ENCODE data around the gene FAM53A.

FAM53A gene

DNA sequence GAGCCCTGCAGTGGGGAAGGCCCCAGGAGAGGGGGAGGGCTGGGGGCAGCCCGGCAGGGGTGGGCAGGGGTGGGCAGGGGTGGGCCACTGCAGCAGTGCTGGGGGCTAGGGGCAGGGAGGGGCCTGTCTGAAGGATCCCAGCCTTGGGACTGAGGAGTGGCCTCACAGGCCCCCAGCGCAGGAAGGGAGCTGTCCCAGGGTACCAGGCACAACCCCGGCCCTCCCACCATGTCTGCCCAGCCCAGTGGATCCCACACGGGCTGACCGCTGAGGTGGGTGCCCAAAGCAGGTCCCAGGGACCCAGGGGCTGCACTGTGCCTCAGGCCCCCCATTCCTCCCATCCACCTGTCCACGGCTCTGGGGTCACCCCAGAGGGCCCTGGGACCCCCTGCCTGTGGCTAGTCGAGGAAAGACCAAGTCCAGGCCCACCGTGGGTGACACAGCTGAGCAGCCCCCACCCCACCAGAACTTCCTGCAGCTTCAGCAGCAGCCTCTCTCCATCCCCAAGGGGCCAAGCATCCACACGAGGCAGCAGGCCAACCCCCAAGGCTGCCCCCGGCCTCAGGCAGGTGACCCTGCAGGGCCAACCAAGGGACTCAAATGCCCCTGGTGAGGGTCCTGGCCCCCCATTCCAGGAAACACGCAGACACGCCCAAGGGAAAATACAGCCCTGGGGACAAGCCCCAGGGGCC, 46.4 kb downstream of the FAM53A start:
- DNase-seq, result no peak

DNA sequence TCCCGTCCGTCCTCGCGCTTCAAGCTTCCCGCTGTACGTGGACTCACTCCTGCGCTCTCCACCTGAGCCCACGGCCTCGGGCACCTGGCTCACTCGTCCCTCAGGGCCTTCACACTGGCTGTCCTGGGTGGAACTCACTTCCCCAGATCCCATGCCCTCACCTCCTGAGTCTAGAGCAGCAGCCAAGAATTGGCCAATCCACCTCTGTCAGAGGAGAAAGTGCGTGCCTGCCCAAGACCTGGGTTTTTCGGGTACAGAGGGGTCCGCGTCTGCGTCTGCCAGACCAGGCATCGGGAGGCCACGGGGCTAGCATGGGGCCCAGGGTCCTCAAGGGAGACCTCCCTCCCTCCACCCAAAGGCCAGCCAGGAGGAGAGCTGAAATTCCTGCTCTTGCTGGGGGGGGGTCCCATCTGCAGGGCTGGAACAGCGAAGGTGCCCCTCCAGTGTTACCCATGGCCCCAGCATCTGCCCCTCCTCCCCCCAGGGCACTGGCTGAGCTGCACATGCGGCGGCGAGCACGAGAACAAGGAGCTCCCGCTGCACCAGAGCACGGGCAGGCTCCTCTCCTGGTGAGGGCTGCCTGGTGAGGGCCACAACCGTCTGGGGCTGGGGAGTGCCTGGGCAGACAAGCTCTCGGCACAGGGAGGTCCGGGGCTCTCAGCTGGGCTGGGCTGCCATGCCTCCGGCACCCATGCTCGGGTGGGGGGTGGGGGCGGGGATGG, 47.5 kb downstream of the FAM53A start:
- no peak for DNase-seq

DNA sequence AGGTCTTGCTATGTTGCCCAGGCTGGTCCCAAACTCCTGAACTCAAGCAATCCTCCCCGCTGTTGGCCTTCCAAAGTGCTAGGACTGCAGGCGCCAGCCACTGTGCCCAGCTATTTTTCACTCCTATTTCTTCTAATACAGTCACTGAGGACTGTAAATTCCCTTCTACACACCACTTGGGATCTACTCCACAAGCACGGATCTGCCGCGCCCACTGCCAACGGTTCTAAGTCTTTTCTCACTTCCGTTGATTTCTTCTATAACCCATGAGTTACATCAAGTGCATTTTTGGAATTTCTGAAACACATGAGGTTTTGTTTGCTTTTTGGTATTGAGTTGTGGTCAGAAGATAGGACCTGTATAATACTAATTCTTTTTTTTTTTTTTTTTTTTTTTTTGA, 48.6 kb downstream of the FAM53A start:
- DNase-seq, result no peak

DNA sequence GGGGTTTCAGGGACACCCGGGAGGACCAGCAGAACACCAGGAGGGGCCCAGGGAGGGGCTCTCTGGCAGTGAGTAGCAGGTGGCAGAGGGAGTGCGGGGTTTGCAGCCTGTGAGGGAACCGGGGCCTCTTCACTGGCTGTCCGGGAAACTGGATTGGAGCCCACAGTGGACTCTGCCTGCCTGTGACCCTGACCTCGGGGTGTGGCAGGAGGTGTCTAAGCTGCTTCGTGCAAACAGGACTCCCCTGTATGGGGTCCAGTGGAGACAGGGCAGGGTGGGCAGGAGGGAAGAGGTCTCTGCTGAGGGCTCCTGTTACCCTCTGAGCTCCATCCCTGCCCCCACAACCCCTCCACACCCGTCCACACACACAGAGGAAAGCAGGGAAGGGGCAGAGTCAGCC, 50.1 kb downstream of the FAM53A start:
- DNase-seq, result no peak

DNA sequence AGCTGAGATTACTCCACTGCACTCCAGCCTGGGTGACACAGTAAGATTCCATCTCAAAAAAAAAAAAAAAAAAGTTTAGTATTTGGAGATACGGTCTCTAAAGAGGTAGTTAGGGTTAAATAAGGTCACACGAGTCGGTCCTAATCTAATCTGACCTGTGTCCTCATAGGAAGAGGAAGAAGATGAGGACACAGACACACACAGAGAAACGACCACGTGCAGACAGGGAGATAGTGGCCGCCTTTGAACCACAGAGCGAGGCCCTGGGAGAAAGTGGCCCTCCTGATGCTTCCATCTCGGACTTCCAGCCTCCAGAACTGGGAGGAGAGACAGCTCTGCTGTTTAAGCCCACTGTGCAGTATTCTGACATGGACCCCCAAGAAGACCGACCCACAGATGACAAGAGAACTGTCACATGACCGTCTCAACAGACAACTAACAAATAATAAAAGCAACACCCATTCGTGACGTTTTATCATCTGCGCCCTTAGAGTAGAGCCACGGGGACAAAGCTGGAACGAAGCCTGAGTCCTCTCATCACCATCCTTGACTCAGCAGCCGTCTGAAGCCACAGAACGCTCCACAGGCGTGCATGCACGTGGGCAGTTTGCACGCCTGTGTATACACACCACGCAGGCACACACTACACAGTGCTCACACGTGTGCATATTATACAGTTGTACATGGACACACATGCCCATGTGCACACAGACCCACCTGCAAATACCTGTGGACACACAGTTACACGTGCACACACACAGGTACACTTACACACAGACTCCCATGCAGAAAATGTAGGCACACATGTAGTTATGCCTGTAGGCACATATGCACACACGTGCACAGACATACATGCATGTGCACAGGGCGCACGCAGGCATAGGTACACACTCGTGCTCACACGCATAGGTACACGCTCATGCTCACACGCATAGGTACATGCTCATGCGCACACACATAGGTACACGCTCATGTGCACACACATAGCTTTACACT, 51.7 kb downstream of the FAM53A start:
- no peak for DNase-seq

DNA sequence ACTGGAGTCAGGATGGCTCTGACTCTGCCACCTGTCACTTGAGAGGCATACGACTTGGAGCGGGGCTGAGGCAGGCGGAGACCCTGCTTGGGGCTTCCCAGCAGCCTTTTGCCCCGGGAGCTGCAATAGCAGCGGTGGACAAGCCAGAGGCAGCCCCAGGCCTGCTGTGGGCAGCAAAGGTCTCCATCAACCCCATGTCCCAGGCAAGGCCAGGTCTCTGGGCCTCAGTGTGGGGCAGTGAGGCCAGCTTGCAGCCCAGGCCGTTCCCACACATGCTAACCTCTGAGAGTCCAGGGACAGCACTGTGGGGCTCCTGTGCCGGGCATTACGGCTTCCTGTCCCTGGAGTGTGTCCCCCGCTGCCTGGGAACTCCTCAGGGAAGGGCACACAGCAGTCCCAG, 53.0 kb downstream of the FAM53A start:
- no peak for DNase-seq

DNA sequence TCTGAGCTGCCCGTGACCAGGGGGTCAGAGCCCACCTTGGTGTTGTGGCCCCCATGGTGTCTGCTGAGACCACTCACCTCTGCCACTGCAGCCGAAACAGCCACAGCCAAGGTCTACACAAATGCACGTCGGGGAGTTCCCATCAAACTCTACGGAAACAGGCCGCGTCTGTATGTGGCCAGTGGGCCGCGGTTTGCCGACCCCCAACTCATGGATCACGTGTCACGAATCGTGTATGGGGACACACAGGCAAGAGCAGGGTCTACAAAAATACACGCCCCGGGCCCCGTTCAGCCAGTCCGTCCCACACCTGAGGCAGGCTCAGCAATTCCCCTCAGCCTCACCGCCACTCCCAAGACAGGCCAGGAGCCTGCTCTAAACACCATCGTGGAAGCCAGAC, 53.8 kb downstream of the FAM53A start:
- DNase-seq, result no peak

DNA sequence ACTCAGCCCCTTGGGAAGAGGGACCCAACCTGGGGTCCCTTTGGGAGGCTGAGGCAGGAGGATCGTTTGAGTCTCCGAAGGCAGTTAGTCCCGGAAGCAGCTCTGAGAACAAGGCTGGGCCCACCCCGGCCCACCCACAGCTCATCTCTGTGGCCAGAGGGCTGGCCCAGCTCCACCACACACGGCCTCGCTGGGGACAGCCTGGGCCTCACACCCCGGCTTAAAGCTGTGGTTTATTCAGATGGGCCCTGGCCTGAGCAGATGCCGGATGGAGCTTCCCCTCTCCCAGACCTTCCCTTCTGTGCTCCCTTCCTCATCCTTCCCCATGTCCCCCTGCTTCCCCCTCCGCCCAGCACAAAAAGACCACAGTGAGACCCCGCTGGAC, 54.4 kb downstream of the FAM53A start:
- DNase-seq, result no peak

DNA sequence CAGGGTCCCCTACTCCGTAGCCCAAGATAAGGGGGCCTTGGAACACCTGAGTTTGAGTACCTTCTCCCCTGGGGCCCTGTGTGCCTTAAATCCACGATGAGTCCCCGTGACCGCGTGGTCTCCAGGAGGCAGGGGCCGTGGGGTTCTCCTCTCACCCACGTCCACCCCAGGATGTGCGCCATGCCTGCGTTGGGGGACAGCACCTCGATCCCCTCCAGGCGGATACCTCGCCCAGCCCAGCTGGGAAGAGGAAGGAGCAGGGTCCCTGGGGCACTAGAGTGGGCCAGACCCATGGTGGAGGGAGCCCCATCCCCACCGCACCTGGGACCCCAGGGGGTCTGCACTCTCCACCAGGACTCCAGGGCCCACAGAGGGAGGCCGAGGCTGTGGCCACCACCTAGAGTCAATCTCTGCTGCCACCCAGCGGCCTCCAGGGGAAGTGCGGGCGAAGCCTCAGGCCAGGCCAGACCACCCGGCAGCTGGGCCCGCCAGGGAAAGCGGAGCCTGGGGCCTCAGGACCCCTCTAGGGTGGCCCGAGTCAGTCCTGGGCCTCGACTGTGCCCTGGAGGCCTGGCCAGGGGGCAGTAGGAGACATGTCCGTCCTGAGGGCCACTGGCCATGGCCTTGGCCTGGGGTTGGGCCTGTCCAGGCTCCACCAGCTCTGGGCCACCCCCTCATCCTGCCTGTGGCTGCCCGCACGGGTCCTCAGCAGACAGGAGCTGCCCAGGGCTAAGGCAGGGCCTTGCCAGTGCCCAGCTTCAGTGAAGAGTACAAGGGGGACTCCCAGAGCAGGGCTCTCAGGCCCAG, 55.0 kb downstream of the FAM53A start:
- DNase-seq, result peak in 1 of 2 donors; percentile 21

DNA sequence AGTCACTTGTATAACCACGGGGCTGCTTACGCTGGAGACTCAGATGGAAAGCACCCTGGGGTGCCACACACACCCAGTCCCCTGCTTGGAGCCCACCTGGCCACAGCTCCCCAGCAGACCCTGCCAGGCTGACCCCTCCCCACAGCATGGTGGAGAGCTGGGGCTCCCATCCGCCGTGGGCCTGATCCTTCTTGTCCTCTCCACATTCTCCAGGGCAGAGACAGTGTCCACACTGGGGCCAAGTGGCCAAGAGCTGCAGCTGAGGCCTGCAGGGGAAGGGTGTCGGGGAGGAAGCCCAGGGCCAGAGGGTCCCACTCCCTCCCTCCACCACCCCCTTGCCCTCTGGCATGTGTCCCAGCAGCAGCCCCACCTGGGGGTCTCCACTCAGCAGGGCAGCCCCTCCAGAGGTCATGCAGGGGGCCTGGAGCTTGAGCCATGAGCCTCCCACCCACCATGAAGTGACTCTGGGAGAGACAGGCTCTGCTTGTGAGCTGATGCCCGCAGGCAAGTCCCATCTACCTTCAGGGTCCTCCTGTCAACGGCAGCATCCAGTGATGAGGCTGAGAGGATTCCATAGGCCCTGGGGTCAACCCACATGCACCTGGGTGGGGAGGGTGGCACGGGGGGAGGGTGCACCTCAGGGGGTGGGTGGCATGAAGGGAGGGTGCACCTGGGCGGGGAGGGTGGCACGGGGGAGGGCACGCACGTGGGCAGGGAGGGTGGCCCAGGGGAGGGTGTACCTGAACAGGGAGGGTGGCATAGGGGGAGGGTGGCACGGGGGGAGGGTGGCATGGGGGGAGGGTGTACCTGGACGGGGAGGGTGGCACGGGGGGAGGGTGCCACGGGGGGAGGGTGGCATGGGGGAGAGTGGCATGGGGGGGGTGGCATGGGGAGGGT, 56.4 kb downstream of the FAM53A start:
- no peak for DNase-seq

DNA sequence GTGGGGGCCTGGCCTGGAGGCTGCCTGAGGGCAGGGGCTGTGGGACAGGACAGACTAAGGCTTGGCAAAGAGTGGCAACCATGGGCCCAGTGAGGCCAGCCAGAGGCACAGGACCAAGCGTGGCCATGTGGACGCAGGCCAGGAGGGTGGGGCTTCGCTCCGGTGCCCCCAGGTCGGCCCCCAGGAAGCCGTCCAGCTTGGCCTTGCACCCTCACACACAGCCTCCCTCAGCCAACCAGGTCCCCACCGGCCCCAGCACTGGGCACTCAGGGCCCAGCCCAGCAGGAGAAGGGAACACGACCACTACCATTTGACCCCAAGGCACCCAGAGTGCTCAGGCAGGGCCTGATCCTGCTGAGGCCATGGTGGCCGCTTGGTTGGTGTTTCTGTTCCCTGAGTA, 57.2 kb downstream of the FAM53A start:
- DNase-seq, result no peak

DNA sequence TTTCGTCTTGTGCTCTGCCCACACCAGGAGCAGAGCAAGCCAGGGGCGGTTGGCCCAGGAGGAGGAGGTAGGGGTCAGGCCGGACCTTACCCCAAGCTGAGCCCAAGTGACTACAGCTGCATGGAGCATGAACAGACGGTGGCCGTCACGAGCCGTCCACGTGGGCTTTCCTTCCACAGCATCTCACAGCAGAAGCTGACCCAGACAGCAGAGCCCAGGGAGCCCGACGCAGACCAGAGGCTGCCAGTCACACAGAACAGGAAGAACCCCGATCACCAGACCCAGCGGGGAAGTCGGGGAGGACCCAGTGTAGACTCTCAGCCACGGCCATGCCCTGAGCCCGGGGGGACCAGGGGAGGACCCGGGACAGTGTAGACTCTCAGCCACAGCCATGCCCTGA, 58.0 kb downstream of the FAM53A start:
- DNase-seq, result no peak

DNA sequence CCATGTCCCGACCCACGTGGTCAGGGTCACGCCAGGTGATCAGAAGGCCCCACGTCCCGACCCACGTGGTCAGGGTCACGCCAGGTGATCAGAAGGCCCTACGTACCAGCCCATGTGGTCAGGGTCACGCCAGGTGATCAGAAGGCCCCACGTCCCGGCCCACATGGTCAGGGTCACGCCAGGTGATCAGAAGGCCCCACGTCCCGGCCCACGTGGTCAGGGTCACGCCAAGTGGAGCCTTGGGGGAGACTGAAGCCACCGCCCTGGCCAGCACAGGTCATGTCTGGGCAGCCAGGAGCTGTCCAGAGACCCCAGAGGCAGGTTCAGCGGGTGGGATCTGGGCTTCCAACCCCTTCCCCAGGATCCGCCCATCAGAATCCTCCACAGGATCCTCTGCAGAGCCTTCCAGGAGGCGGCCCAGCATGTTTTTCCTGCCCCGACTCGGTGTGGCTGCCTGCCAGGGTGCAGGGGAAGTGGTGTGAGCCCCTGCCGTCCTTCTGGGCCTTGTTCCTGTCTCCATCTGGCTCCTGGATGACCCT, 58.4 kb downstream of the FAM53A start:
- no peak for DNase-seq

DNA sequence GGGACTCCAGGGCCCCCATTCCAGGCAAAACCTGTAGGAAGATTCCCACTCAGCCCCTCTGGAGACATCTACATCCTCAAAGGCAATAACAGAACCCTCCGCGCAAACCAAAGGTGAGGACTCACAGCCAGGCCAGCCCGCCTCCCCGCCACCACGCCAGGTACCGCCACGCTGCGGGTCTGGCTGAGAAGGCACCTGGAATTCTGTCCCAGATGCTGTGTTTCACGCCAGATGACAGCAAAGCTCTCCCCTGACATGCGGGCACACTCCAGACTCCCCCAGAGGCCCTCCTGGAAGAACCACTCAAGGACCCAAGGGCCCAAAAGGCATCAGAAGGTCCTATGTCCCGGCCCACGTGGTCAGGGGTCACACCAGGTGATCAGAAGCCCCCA, 59.6 kb downstream of the FAM53A start:
- DNase-seq, result no peak

DNA sequence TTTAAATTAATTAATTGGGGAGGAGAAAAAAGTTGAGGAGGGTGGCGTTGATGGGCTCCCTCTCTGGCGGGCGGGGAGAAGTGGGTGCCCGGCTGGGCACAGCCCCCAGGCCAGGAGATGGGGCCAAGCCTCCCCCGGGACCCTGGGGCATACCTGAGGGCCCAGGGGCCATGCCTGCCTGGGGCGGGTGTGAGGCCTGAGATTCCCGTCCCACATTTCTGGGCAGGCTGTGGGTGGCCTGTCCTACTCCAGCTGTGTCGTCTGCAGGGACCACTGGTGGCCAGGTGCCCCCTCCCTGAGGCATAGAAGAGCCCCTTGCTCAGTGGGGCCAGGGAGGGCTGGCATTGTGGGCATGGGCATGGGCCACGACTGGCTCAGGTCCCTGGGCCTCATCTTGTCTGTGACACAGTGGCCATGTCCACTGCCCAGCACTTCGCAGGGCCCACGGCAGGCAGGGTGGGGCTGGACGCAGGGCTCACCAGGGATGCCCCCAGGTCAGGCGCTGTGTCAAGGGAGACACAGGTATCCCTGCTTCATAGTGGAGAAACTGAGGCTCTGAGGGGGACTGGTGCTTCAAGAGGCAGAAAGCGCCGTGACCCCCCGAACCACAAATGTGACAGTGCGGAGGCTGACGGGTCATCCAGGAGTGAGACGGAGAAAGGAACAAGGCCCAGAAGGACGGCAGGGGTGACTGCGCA, 60.1 kb downstream of the FAM53A start:
- DNase-seq, result no peak

DNA sequence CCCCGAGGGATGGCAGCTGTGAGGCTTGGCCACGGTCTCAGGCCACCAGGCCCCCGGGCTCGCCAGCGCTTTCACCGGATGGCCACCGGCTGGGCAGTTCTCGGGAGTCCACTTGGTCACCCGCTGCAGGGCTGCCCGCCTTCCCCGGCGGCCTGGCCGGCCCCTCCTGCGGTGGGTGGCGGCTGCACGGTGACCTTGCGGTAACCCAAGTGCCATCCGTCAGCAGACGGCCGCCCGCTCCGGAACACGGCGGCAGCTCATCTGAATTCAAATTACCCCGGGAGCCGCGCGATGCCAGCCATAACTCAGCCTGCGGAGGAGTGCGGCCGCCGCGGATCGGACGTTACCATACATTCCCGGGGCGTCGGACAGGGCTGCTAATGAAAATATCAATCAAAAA, 60.7 kb downstream of the FAM53A start:
- no peak for DNase-seq

DNA sequence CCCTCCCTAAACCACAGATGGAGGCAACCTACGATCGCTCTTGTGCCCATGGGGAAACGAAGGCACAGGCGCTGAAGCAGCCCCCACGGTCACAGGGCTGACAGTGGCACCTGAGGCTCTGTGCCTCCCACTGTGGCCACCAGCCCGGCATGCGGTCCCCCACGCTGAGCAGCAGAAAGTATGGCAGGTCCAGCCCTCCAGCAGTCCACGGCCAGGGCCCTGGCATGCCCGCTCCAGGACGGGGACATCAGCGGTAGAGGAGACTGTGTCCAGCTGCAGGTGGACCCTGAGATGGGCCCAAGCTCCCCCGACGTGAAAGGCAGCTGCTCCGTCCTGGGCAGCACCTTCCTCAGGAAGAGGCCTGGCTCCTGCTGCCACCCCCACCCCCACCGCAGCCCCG, 61.2 kb downstream of the FAM53A start:
- DNase-seq, result no peak

DNA sequence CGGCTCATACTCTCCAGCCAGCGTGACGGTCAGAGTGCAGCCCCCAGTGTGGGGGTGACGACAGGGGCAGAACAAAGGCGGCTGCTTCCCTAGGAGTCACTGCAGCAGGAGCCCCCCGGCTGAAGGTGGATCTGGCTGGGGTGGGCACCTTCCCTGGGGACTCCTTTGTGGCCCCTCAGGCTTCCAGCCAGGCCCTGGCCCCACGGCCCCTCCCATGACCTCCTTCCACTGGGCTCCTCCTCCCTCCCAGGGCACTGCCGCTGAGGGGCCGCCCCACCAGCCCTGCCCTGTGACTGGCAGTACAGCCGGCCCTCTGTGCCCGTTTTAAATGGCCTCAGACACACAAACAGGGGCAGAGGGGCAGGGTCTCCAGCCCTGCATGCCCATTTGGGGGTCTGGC, 61.9 kb downstream of the FAM53A start:
- DNase-seq, result no peak

DNA sequence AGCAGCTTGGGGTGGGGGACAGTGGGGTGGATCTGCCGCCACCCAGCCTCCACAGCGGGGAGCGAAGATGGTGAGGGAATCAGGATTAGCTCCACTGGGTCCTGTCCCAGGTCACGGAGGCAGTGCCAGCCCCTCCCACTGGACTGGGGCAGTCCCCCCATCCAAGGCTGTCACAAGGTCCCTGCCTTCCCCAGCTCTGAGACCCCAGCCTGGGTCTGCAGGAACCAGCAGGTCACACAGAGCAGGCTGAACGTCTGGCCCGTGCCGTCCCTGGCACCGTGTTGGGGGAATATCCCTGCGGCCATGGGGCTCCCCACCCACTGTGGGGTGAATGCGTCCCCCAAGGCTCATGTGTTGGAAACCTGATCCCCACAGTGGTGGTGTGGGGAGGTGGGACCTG, 62.6 kb downstream of the FAM53A start:
- no peak for DNase-seq

DNA sequence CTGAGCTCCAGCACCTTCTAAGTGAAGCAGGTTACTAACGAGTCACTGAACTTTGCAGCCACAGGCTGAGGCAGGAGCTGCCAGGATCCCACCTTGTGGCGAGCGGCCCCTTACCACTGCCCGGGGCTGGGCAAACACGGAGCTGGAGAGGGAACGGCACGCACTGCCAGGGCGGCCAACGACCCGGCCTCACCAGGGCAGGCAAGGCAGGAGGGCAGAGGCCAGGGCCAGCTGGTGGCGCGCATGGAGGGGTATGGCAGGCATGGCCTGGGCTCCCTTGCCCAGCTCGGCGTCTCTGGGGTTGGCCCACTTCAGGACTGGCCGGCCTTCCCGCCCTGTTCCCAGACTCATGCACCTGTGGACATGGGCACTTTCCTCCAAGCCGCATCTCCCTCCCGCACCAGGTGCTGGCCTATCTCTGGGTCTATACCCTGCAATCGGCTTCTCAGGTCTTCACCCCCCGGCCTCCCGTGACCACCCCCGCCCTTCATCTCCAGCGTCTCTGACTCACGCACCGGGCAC, 64.9 kb downstream of the FAM53A start:
- no peak for DNase-seq

DNA sequence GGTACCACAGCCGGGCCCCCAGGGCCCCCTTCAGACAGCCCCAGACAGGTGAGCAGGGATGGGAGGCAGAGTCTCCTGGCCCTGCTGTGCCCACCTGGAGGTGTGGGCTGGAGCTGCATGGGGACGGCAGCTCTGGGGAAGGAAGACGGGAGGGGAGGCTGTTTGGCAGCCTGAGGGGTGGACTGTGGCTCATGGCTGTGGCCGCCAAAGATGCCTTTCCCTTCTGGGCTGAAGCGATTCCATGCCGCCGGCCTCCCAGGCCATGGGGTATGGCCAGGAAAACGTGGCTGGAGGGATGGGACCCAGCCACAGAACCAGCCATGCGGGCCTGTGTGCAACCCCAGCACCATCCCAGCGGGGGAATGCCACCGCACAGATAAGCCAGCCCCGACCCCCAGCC, 65.7 kb downstream of the FAM53A start:
- no peak for DNase-seq

Measured in bone marrow (tissue), 2 donors.